ENCODE data around the gene FILIP1.

FILIP1 gene

GRCh38 chr6:75273009-75273408 is 220.6 kb downstream of the FILIP1 start:
- TF ChIP-seq GATA2 (IDR thresholded peaks at IDR 0.05; ENCODE audit: low read depth, low read length): no peak
- TF ChIP-seq GATA3 (IDR thresholded peaks at IDR 0.05; ENCODE audit: low read depth, low read length): no peak

DNA sequence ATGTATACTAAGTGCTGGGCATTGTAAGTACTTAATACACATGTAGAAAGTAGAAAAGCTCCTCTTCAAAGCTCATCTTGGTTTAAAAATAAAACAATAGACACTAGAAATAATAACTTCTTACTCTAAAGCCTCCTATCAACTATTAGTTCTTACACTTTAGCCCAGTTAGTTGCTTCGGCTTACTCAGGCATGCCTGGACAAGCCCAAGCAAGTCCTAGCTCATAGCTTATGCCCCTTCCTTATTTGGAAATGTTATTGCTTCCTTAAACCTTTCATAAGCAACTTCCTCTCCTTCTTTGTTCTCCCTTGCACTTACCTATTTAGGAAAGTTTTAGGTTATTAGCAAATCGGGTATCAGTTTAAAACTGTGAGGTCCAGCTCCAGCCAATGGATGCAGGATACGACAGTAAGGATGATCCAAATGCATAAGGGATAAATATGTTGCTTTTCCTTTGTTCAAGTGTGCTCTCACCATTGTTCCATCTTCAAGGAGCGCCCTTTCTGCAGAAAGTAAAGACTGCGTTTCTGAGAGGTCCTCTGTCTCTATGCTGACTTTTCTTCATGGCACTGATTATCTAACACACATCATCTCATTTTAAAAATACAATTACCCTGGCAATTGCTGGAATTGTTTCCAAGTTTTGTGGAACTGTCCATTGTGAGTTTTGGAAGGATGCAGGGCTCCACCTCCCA is 221.3 kb downstream of the FILIP1 start:
- no peak for TF ChIP-seq GATA2 (IDR thresholded peaks at IDR 0.05; ENCODE audit: low read depth, low read length)
- TF ChIP-seq GATA3 (IDR thresholded peaks at IDR 0.05; ENCODE audit: low read depth, low read length): no peak

- TF ChIP-seq GATA3 (IDR thresholded peaks at IDR 0.05; ENCODE audit: low read depth, low read length) (no peak), GATA2 (IDR thresholded peaks at IDR 0.05; ENCODE audit: low read depth, low read length) (no peak)
Observed at GRCh38 chr6:75268988-75269354, 224.6 kb downstream of the FILIP1 start.

GRCh38 chr6:75268121-75268987 is 225.2 kb downstream of the FILIP1 start:
- TF ChIP-seq GATA3 (IDR thresholded peaks at IDR 0.05; ENCODE audit: low read depth, low read length) (no peak), GATA2 (IDR thresholded peaks at IDR 0.05; ENCODE audit: low read depth, low read length) (no peak)

DNA sequence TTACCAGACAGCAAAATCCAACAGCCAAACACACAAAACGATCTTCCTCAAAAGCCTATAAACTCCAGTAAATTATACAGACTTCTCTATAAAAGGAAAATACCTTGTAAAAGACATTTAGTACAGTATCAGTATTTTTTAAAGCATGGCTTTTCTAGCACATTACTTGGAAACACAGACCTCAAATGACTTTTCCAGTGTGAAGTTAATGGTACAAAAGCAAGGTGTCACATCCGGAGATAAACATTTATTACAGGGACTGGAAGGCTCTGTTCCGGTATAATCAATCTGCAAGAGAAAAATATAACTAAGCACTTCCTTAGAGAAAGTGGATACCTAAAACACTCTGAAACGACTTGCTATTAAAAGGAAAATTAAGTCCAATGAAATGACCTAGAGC is 226.1 kb downstream of the FILIP1 start:
- TF ChIP-seq GATA2 (IDR thresholded peaks at IDR 0.05; ENCODE audit: low read depth, low read length) (no peak), GATA3 (IDR thresholded peaks at IDR 0.05; ENCODE audit: low read depth, low read length) (no peak)

- TF ChIP-seq GATA2 (IDR thresholded peaks at IDR 0.05; ENCODE audit: low read depth, low read length): no peak
Observed at GRCh38 chr6:75266716-75267291, 226.8 kb downstream of the FILIP1 start.

DNA sequence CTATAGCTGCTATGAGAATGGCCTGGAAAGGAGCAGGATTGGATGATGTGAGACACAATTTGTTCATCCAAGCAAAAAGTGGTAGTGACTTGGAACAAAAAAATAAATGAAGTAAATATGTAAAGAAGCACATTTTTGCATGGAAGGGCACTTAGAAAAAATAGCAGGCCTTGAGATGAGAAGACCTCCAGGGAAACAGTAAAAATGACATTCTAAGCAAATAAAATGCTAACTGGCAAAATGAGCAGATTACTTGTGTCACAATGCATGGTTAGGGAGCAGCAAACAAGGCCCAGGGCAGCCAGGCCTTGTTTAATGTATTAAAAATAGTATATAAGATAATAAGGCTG is 230.2 kb downstream of the FILIP1 start:
- TF ChIP-seq GATA2 (IDR thresholded peaks at IDR 0.05; ENCODE audit: low read depth, low read length) (no peak), GATA3 (IDR thresholded peaks at IDR 0.05; ENCODE audit: low read depth, low read length) (no peak)

DNA sequence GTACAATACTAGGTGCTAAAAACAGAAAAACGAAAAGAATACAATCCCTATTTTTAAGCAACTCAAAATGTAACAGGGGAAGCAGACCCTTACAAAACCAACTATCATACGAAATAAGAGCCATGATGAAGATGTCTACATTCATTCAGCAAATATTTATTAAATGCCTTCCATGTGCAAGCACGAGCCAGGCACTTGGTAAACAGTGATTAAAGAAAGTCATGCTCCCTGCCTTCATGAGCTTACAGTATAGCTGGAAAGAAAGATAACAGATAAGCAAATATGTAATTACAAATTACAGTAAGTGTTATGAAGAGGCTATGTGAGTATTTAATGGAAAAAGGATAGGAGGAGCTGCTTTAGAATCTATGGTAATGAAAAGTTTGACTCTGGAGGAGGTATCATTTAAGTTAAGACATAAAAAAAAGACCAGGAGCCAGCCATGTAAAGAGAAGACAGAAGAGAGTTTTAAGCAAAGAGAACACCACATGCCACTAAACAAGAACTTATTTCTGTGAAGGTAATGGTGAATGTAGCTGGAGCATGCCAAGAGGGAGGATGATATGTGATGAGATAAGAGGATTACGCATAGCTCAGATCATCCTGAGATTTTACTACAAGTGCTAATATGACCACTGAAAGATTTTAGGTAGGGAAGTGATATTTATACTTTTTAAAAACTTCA is 230.7 kb downstream of the FILIP1 start:
- no peak for TF ChIP-seq GATA3 (IDR thresholded peaks at IDR 0.05; ENCODE audit: low read depth, low read length)
- no peak for TF ChIP-seq GATA2 (IDR thresholded peaks at IDR 0.05; ENCODE audit: low read depth, low read length)

DNA sequence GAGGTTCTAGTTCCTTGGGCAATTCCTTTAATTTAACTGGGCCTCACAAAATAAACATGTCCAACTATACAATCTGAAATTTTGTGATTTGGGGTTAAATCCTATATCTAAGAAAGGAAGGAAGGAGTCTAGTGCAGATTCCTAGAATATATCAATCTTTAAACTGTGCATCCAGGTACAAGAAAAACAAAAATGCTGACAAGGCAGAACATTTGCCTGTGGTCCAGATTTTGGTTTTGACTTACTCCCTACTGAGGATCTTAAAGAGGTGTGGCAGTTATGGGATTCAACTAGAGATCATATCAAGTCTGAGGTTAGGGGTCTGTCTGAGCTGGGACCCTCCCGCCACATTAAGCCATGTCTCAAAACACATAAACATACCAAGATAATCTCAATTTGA is 232.3 kb downstream of the FILIP1 start:
- TF ChIP-seq GATA2 (IDR thresholded peaks at IDR 0.05; ENCODE audit: low read depth, low read length) (no peak), GATA3 (IDR thresholded peaks at IDR 0.05; ENCODE audit: low read depth, low read length) (no peak)

DNA sequence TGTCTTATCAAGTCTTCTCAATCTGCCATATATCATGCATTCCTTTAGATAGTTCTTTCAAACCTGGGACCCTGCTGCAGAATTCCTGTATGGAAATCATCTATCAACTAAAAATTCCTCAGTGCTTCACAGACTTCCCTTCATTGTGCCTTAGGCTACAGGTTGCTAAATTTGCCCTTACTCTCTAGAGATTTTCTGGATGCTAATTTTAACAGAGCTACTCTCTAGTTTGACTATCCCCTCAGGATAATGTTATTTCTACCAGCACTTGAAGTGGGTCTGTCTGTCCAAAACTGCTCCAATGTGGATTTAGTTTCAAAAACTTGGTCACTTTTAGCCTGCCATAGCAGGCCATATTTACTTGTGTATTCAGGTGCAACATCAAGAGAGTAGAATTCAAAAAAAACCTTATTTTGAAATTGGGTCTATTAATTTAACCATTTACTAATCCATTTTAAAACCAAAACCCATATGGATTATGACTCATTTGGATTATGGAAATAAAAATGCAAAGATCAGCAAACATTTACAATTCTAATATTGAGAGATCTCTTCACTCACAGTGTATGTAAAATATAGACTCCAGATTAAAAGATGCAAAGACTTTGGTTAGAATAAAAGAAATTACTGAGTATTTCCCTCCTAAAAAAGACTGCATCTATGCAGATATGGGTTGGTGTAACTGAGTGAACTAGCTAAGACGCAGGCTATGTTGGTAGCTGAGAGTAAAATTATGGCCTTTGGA is 236.1 kb downstream of the FILIP1 start:
- TF ChIP-seq GATA3 (IDR thresholded peaks at IDR 0.05; ENCODE audit: low read depth, low read length): no peak
- TF ChIP-seq GATA2 (IDR thresholded peaks at IDR 0.05; ENCODE audit: low read depth, low read length): no peak

- TF ChIP-seq GATA2 (IDR thresholded peaks at IDR 0.05; ENCODE audit: low read depth, low read length) (no peak), GATA3 (IDR thresholded peaks at IDR 0.05; ENCODE audit: low read depth, low read length) (no peak)
Observed at GRCh38 chr6:75250552-75250951, 243.0 kb downstream of the FILIP1 start.

GRCh38 chr6:75249837-75250236 is 243.8 kb downstream of the FILIP1 start:
- TF ChIP-seq GATA3 (IDR thresholded peaks at IDR 0.05; ENCODE audit: low read depth, low read length) (no peak), GATA2 (IDR thresholded peaks at IDR 0.05; ENCODE audit: low read depth, low read length) (no peak)

- TF ChIP-seq GATA3 (IDR thresholded peaks at IDR 0.05; ENCODE audit: low read depth, low read length) (no peak), GATA2 (IDR thresholded peaks at IDR 0.05; ENCODE audit: low read depth, low read length) (no peak)
Observed at GRCh38 chr6:75246386-75246785, 247.2 kb downstream of the FILIP1 start.
